Ovary (tissue), 9 donors: ENCODE data around the gene S100B. TPM values are rescaled to one million over a fixed set of nuclear protein-coding genes. Genes with fewer than 3 reads are reported as not detected.
"Not testable (repeated sequence)": the region's sequence is repeated elsewhere in the genome, so short reads cannot be mapped to it uniquely, and the experiment has no call there.

ENCODE experiments used
- DNase-seq, 5 donors: peaks; one replicate each; pipeline ENCODE4 v3.0.0-alpha.2; 2019 to 2020
- H3K27ac ChIP-seq, 2 donors: fragments of 200-600 bp; one replicate each; pipeline versions ENCODE4 v1.5.1 to v1.8.0; 2019 to 2022
- H3K27me3 ChIP-seq: fragments of 200-600 bp; one replicate; pipeline ENCODE4 v1.8.0; 2022
- H3K36me3 ChIP-seq: fragments of 200-600 bp; sonication (generic); one replicate; pipeline ENCODE4 v1.5.1; 2019
- H3K4me1 ChIP-seq: one replicate; pipeline ENCODE4 v1.8.1; 2013; ENCODE audit warnings: mild to moderate bottlenecking, moderate library complexity; ENCODE audit not compliant: insufficient read depth
- H3K4me3 ChIP-seq: fragments of 200-600 bp; sonication (generic); one replicate; pipeline ENCODE4 v1.5.1; 2017
- H3K9me3 ChIP-seq, 2 donors: fragments of 200-600 bp in 1 of 2; sonication (generic) in 1 of 2; one replicate each; pipeline versions ENCODE4 v1.5.1 to v1.8.1; 2013 to 2019; ENCODE audit warnings: mild to moderate bottlenecking in 1 of 2, moderate library complexity in 1 of 2
- EP300 ChIP-seq: sonication (generic); formaldehyde crosslinking; IDR thresholded peaks from one replicate; pipeline ENCODE4 v1.6.1; 2017; ENCODE audit warnings: antibody characterized with exemption
- POLR2A ChIP-seq: fragments of 450-650 bp; IDR thresholded peaks from one replicate; pipeline ENCODE4 v1.6.1; 2017; ENCODE audit warnings: antibody characterized with exemption, mild to moderate bottlenecking, moderate library complexity
- WGBS, 3 donors: extraction: QIAGEN DNeasy Blood & Tissue Kit in 1 of 3; methylation state at CpG; one replicate each; pipeline versions ENCODE4 v1.1.5 to v1.1.7; 2013 to 2017; 5-methylcytosine and 5-hydroxymethylcytosine counted together
- intact Hi-C, 4 donors: fragments of 100-400 bp; cut with DNase I; formaldehyde crosslinking; loops; one replicate each; pipeline versions ENCODE4 v1.11.0 to v1.15.1; 2022 to 2023
- polyA plus RNA-seq, 2 donors: library from polyadenylated mRNA; stranded (reverse); fragments of 200-250 nt in 1 of 2; fragments of 350-450 nt in 1 of 2; fragmentation: Illumina TruSeq in 1 of 2; extraction: RNeasy Lipid Tissue Mini Kit (QIAGEN cat#74804) in 1 of 2; gene quantifications; one replicate each; pipeline ENCODE4 v1.2.3, GENCODE V29; 2013 to 2014
- total RNA-seq, 7 donors: library from RNA; depleted of rRNA in 2 of 7; stranded (reverse); fragments of >200 nt in 2 of 7; fragmentation: NEBNext Ultra II Directional in 3 of 7; extraction: Animal tissue kit (Norgen Biotek cat#: 25700) in 3 of 7; gene quantifications; one replicate each; pipeline versions ENCODE4 v1.1.0 to v1.2.4, GENCODE V29; 2016 to 2023
- TF ChIP-seq, protein P1 (sequence below), 3 donors: fragments of 450-650 bp in 2 of 3; fragments of 200-600 bp in 1 of 3; IDR thresholded peaks; one replicate each; pipeline versions ENCODE4 v1.5.1 to v1.8.0; 2016 to 2022; ENCODE audit warnings: antibody characterized with exemption in 3 of 3, mild to moderate bottlenecking in 1 of 3
- donor health status: DM: no; HTN: no; CAD: no; lungs with moderate emphysema.
- donor health status: DM: no; HTN: no; CAD: no.
- donor health status: Bipolar disorder and iron deficiency.
- donor health status: DM: yes; HTN: yes; CAD: no.
- donor health status: DM: no; HTN: no; CAD: no.
- donor health status: DM: yes; HTN: yes; CAD: no.

The S100B gene
- total and polyA plus RNA-seq, 9 donors: 0.53 to 16.8 (median 2.9) TPM

- H3K4me1 ChIP-seq: peaks cover 4% of the 10 kb centered on the region
- DNase-seq: no peak
- no peak overlapping the region for H3K4me3 ChIP-seq
- intact Hi-C loops: no loop called here
- H3K27me3 ChIP-seq: no peaks in the 10 kb centered on the region
- H3K9me3 ChIP-seq: no peaks in the 10 kb centered on the region
- no peaks in the 10 kb centered on the region for H3K36me3 ChIP-seq
- TF ChIP-seq EP300 (no peak), POLR2A (no peak)
- TF ChIP-seq, protein P1, sequence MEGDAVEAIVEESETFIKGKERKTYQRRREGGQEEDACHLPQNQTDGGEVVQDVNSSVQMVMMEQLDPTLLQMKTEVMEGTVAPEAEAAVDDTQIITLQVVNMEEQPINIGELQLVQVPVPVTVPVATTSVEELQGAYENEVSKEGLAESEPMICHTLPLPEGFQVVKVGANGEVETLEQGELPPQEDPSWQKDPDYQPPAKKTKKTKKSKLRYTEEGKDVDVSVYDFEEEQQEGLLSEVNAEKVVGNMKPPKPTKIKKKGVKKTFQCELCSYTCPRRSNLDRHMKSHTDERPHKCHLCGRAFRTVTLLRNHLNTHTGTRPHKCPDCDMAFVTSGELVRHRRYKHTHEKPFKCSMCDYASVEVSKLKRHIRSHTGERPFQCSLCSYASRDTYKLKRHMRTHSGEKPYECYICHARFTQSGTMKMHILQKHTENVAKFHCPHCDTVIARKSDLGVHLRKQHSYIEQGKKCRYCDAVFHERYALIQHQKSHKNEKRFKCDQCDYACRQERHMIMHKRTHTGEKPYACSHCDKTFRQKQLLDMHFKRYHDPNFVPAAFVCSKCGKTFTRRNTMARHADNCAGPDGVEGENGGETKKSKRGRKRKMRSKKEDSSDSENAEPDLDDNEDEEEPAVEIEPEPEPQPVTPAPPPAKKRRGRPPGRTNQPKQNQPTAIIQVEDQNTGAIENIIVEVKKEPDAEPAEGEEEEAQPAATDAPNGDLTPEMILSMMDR (IDR thresholded peaks at IDR 0.05): no peak
- 94 to 96% (median 94%) methylated on average over 5 of the region's 5 CpGs for WGBS, 3 donors
- H3K27ac ChIP-seq: no peak overlapping the region
Measured at GRCh38 chr21:46633566-46633965, 28.7 kb upstream of the S100B start.

DNA sequence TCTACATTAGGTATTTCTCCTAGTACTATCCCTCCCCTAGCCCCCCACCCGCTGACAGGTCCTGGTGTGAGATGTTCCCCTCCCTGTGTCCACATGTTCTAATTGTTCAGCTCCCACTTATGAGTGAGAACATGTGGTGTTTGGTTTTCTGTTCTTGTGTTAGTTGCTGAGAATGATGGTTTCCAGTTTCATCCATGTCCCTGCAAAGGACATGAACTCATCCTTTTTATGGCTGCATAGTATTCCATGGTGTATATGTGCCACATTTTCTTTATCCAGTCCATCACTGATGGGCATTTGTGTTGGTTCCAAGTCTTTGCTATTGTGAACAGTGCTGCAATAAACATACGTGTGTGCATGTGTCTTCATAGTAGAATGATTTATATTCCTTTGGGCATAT lies 26.0 kb upstream of the S100B start:
- DNase-seq, H3K4me1 ChIP-seq, intact Hi-C loops, H3K27me3 ChIP-seq, H3K4me3 ChIP-seq, H3K36me3 ChIP-seq, H3K9me3 ChIP-seq, H3K27ac ChIP-seq: not testable (repeated sequence)
- WGBS, 3 donors: 69 to 82% (median 73%) methylated on average over 2 of the region's 2 CpGs

GRCh38 chr21:46628868-46629267 lies 24.0 kb upstream of the S100B start:
- H3K27me3 ChIP-seq: no peaks in the 10 kb centered on the region
- WGBS, 3 donors: 82 to 86% (median 84%) methylated on average over 6 of the region's 6 CpGs
- intact Hi-C loops: no loop called here
- H3K4me3 ChIP-seq: no peak overlapping the region
- H3K36me3 ChIP-seq: no peaks in the 10 kb centered on the region
- TF ChIP-seq, protein P1 (IDR thresholded peaks at IDR 0.05): no peak
- TF ChIP-seq EP300 (no peak), POLR2A (no peak)
- no peak overlapping the region for H3K27ac ChIP-seq
- no peaks in the 10 kb centered on the region for H3K4me1 ChIP-seq
- DNase-seq: no peak
- no peaks in the 10 kb centered on the region for H3K9me3 ChIP-seq

DNA sequence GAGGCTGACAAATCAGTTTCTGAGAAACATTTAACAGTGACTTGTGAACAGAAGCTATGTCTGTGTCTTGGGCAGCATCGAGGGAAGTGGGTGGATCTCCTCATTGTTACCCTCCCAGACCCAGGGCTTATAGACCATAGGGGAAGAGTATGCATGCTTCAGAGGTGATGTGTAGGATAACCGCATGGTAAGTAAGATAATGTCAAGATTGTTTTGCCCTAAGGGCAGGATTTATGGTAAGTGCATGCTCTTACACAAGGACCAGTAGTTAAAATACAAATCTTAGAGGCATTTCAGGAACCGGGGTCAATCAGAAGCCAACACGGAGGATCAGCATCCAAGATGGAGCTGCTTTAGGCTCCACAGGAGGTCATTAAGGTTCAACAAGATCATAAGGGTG lies 22.8 kb upstream of the S100B start:
- Histone ChIP-seq H3K36me3 (no peaks in the 10 kb centered on the region), H3K27me3 (no peaks in the 10 kb centered on the region), H3K9me3 (no peaks in the 10 kb centered on the region), H3K4me1 (no peaks in the 10 kb centered on the region), H3K27ac (no peak overlapping the region), H3K4me3 (no peak overlapping the region)
- no peak for DNase-seq
- TF ChIP-seq POLR2A (no peak), EP300 (no peak)
- TF ChIP-seq, protein P1 (IDR thresholded peaks at IDR 0.05): no peak
- intact Hi-C loops: no loop called here
- 78 to 83% (median 81%) methylated on average over 4 of the region's 4 CpGs for WGBS, 3 donors

DNA sequence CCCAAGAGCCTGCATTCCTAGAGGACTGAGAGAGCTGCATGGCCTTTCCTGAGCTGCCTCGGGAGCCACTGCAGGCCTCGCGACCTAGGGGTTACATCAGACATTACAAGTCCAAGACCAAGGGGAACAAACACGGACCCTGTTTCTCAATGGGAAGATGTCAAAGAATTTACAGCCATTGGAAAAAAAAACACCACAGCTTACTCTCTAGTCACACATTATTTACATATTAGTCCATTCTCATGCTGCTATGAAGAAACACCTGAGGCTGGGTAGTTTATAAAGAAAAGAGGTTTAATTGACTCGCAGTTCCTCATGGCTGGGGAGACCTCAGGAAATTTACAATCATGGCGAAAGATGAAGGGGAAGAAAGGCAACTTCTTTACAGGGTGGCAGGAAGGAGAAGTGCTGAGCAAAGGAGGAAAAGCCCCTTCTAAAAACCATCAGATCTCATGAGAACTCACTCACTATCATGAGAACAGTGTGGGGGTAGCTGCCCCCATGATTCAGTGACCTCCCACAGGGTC lies 22.2 kb upstream of the S100B start:
- no peak overlapping the region for H3K27ac ChIP-seq
- intact Hi-C loops: no loop called here
- 80 to 93% (median 85%) methylated on average over 6 of the region's 6 CpGs for WGBS, 3 donors

More for the DNA sequence above, 22.2 kb upstream of the S100B start:
- Histone ChIP-seq H3K4me1 (no peaks in the 10 kb centered on the region), H3K9me3 (no peaks in the 10 kb centered on the region), H3K4me3 (no peak overlapping the region), H3K27me3 (no peaks in the 10 kb centered on the region), H3K36me3 (no peaks in the 10 kb centered on the region)
- TF ChIP-seq, protein P1 (IDR thresholded peaks at IDR 0.05): no peak
- TF ChIP-seq EP300: no peak
- TF ChIP-seq POLR2A: no peak
- DNase-seq: no peak
